Measurements from ENCODE around the gene DTX3L.

Gene DTX3L

GRCh38 chr3:122564155-122564912, at the start of gene DTX3L, which contains the start of gene PARP9:
Gene DTX3L (plus strand): TSS chr3:122564338. CDS start chr3:122564427, 89 bp downstream.
Gene PARP9 (minus strand): TSS chr3:122564300. CDS start chr3:122559620, 4,680 bp downstream.
- DNase-seq (ENCODE audit: insufficient read length, low spot score) (peak; percentile 92), FAIRE-seq (no peak)

- FAIRE-seq, result no peak
- no peak for DNase-seq (ENCODE audit: insufficient read length, low spot score)
Measured at GRCh38 chr3:122515020-122515468, 49.1 kb upstream of the DTX3L start.

- DNase-seq (ENCODE audit: insufficient read length, low spot score), result no peak
- no peak for FAIRE-seq
Measured at GRCh38 chr3:122515870-122516269, 48.3 kb upstream of the DTX3L start.

GRCh38 chr3:122516846-122517360, 47.2 kb upstream of the DTX3L start:
- FAIRE-seq (no peak), DNase-seq (ENCODE audit: insufficient read length, low spot score) (no peak)

GRCh38 chr3:122519693-122520092, 44.4 kb upstream of the DTX3L start:
- no peak for FAIRE-seq
- DNase-seq (ENCODE audit: insufficient read length, low spot score), result no peak

- DNase-seq (ENCODE audit: insufficient read length, low spot score) (no peak), FAIRE-seq (no peak)
Measured at GRCh38 chr3:122520861-122521260, 43.3 kb upstream of the DTX3L start.

- no peak for FAIRE-seq
- DNase-seq (ENCODE audit: insufficient read length, low spot score), result no peak
Measured at GRCh38 chr3:122523317-122523716, 40.8 kb upstream of the DTX3L start.

GRCh38 chr3:122530164-122530563, 34.0 kb upstream of the DTX3L start:
- DNase-seq (ENCODE audit: insufficient read length, low spot score) (no peak), FAIRE-seq (no peak)

- FAIRE-seq (no peak), DNase-seq (ENCODE audit: insufficient read length, low spot score) (no peak)
Measured at GRCh38 chr3:122533480-122533879, 30.7 kb upstream of the DTX3L start.

- DNase-seq (ENCODE audit: insufficient read length, low spot score) (peak; percentile 81), FAIRE-seq (peak; percentile 80)
Measured at GRCh38 chr3:122533931-122534334, 30.2 kb upstream of the DTX3L start.

GRCh38 chr3:122535964-122536631, 28.0 kb upstream of the DTX3L start:
- DNase-seq (ENCODE audit: insufficient read length, low spot score), result no peak
- FAIRE-seq, result no peak

GRCh38 chr3:122536632-122537001, 27.5 kb upstream of the DTX3L start:
- FAIRE-seq, result no peak
- no peak for DNase-seq (ENCODE audit: insufficient read length, low spot score)

- FAIRE-seq (no peak), DNase-seq (ENCODE audit: insufficient read length, low spot score) (no peak)
Measured at GRCh38 chr3:122538956-122539490, 25.1 kb upstream of the DTX3L start.

GRCh38 chr3:122546151-122546550, 18.0 kb upstream of the DTX3L start:
- FAIRE-seq, result no peak

GRCh38 chr3:122548076-122548475, 16.1 kb upstream of the DTX3L start:
- FAIRE-seq (no peak), DNase-seq (ENCODE audit: insufficient read length, low spot score) (no peak)

More at GRCh38 chr3:122546151-122546550, 18.0 kb upstream of the DTX3L start:
- no peak for DNase-seq (ENCODE audit: insufficient read length, low spot score)

- FAIRE-seq (no peak), DNase-seq (ENCODE audit: insufficient read length, low spot score) (no peak)
Measured at GRCh38 chr3:122548619-122549018, 15.5 kb upstream of the DTX3L start.

GRCh38 chr3:122553171-122553570, 11.0 kb upstream of the DTX3L start:
- DNase-seq (ENCODE audit: insufficient read length, low spot score), result no peak
- FAIRE-seq, result no peak

GRCh38 chr3:122555275-122556071, 8.7 kb upstream of the DTX3L start:
- no peak for DNase-seq (ENCODE audit: insufficient read length, low spot score)
- FAIRE-seq, result no peak

GRCh38 chr3:122557356-122557755, 6.8 kb upstream of the DTX3L start:
- no peak for DNase-seq (ENCODE audit: insufficient read length, low spot score)
- FAIRE-seq, result no peak

GRCh38 chr3:122558605-122559004, 5.5 kb upstream of the DTX3L start:
- DNase-seq (ENCODE audit: insufficient read length, low spot score), result no peak
- FAIRE-seq, result no peak

GRCh38 chr3:122559906-122560305, 4.2 kb upstream of the DTX3L start:
- DNase-seq (ENCODE audit: insufficient read length, low spot score), result no peak

More at GRCh38 chr3:122559906-122560305, 4.2 kb upstream of the DTX3L start:
- no peak for FAIRE-seq
